Caco-2 (cell line): ENCODE measurements around the gene ACAP3. TPM values are rescaled to one million over a fixed set of nuclear protein-coding genes. Genes with fewer than 3 reads are reported as not detected.

ENCODE experiments used
- BruUV-seq: library from RNA; stranded (reverse); fragments of 400-500 nt; replicated peaks from 2 replicates; lab custom pipeline; 2021; lab: Mats Ljungman, UMichigan
- CTCF ChIA-PET: fragments of 300-600 bp; sonication (Branson Sonifier 250); formaldehyde crosslinking; loops from one replicate; lab custom pipeline; 2022; ENCODE audit warnings: antibody characterized with exemption; lab: Charles Lee
- POLR2A ChIA-PET: fragments of 300-600 bp; sonication (Branson Sonifier 250); formaldehyde crosslinking; loops from one replicate; lab custom pipeline; 2022; ENCODE audit warnings: antibody characterized with exemption; lab: Charles Lee
- DNase-seq, 2 experiments: peaks; one replicate each; pipeline versions ENCODE4 v3.0.0 to v3.0.0-alpha.2; 2020 to 2022
- H3K27me3 ChIP-seq: replicated peaks from 2 replicates; pipeline ENCODE4 v1.6.0; 2011; ENCODE audit warnings: low read length; ENCODE audit not compliant: control insufficient read depth, insufficient read depth
- H3K36me3 ChIP-seq: 2 replicates; pipeline ENCODE4 v1.5.1; 2011; ENCODE audit warnings: low read length; ENCODE audit not compliant: control insufficient read depth, insufficient read depth
- H3K4me1 ChIP-seq: fragments of 250-450 bp; sonication (Bioruptor Pico); 2 replicates; pipeline ENCODE4 v1.5.1; 2020; ENCODE audit warnings: mild to moderate bottlenecking
- H3K4me3 ChIP-seq: 2 replicates; pipeline ENCODE4 v1.5.1; 2011; ENCODE audit warnings: low read depth, mild to moderate bottlenecking, control low read depth, low read length
- H3K9me3 ChIP-seq: fragments of 250-450 bp; sonication (Bioruptor Pico); 2 replicates; pipeline ENCODE4 v1.5.1; 2020; ENCODE audit warnings: mild to moderate bottlenecking, moderate library complexity
- H3K27ac Mint-ChIP-seq: one replicate; pipeline ENCODE4 v1.8.0; 2022; ENCODE audit warnings: mixed read lengths; ENCODE audit not compliant: unreplicated experiment
- H3K27me3 Mint-ChIP-seq: one replicate; pipeline ENCODE4 v1.8.0; 2022; ENCODE audit warnings: mixed read lengths; ENCODE audit not compliant: insufficient read depth, unreplicated experiment
- H3K36me3 Mint-ChIP-seq: one replicate; pipeline ENCODE4 v1.8.0; 2022; ENCODE audit warnings: mild to moderate bottlenecking, mixed read lengths; ENCODE audit not compliant: insufficient read depth, unreplicated experiment
- H3K4me1 Mint-ChIP-seq: one replicate; pipeline ENCODE4 v1.8.0; 2022; ENCODE audit warnings: low read depth, mixed read lengths; ENCODE audit not compliant: unreplicated experiment
- H3K4me3 Mint-ChIP-seq: one replicate; pipeline ENCODE4 v1.8.0; 2022; ENCODE audit warnings: mild to moderate bottlenecking, moderate library complexity, mixed read lengths; ENCODE audit not compliant: unreplicated experiment
- H3K9me3 Mint-ChIP-seq: one replicate; pipeline ENCODE4 v1.8.0; 2022; ENCODE audit warnings: mixed read lengths; ENCODE audit not compliant: unreplicated experiment
- intact Hi-C: fragments of 100-400 bp; cut with micrococcal nuclease; formaldehyde crosslinking; loops from one replicate; pipeline ENCODE4 v1.10.0; 2022; ENCODE audit not compliant: unreplicated experiment
- total RNA-seq: library from RNA; stranded (reverse); gene quantifications from 2 replicates; pipeline ENCODE4 v1.2.3, GENCODE V29; 2022
- TF ChIP-seq, protein P1 (sequence below), 2 experiments: fragments of 200-600 bp in 1 of 2; IDR thresholded peaks; 1 replicate in 1 of 2; 2 replicates in 1 of 2; pipeline versions ENCODE4 v1.5.1 to v1.8.0; 2011 to 2022; ENCODE audit warnings: antibody characterized with exemption in 1 of 2, control low read depth in 1 of 2, inconsistent platforms in 1 of 2, low read depth in 1 of 2, low read length in 1 of 2, mild to moderate bottlenecking in 1 of 2, moderate library complexity in 1 of 2; ENCODE audit not compliant: insufficient read depth in 1 of 2, severe bottlenecking in 1 of 2, unreplicated experiment in 1 of 2

The ACAP3 gene
- total RNA-seq, 1 experiment from 2014 or later: 46.6 TPM

- H3K9me3 Mint-ChIP-seq: no peaks in the 10 kb centered on the region
- H3K36me3 Mint-ChIP-seq: peaks cover 27% of the 10 kb centered on the region
- peaks cover 16% of the 10 kb centered on the region for H3K4me1 ChIP-seq
- no peak overlapping the region for H3K4me3 ChIP-seq
- no peak overlapping the region for H3K27ac Mint-ChIP-seq
- H3K27me3 ChIP-seq: no peaks in the 10 kb centered on the region
- intact Hi-C loops: no loop called here
- no peaks in the 10 kb centered on the region for H3K27me3 Mint-ChIP-seq
- no TSS peak for BruUV-seq
- H3K36me3 ChIP-seq: no peaks in the 10 kb centered on the region
- H3K4me3 Mint-ChIP-seq: no peak overlapping the region
- DNase-seq: peak; percentile 53 to 70
- no peaks in the 10 kb centered on the region for H3K9me3 ChIP-seq
- TF ChIP-seq, protein P1, sequence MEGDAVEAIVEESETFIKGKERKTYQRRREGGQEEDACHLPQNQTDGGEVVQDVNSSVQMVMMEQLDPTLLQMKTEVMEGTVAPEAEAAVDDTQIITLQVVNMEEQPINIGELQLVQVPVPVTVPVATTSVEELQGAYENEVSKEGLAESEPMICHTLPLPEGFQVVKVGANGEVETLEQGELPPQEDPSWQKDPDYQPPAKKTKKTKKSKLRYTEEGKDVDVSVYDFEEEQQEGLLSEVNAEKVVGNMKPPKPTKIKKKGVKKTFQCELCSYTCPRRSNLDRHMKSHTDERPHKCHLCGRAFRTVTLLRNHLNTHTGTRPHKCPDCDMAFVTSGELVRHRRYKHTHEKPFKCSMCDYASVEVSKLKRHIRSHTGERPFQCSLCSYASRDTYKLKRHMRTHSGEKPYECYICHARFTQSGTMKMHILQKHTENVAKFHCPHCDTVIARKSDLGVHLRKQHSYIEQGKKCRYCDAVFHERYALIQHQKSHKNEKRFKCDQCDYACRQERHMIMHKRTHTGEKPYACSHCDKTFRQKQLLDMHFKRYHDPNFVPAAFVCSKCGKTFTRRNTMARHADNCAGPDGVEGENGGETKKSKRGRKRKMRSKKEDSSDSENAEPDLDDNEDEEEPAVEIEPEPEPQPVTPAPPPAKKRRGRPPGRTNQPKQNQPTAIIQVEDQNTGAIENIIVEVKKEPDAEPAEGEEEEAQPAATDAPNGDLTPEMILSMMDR (IDR thresholded peaks at IDR 0.05; ENCODE audit: insufficient read depth in 1 of 2, low read depth in 1 of 2, low read length in 1 of 2, severe bottlenecking in 1 of 2, unreplicated experiment in 1 of 2): no peak
- H3K4me1 Mint-ChIP-seq: no peaks in the 10 kb centered on the region
- ChIA-PET POLR2A (no interaction called here), CTCF (no interaction called here)
Observed at GRCh38 chr1:1244192-1244811, 63.4 kb downstream of the ACAP3 start.

GRCh38 chr1:1243807-1244191, 63.9 kb downstream of the ACAP3 start:
- no peak overlapping the region for H3K4me3 ChIP-seq
- H3K4me1 ChIP-seq: peaks cover 18% of the 10 kb centered on the region

GRCh38 chr1:1243266-1243660, 64.5 kb downstream of the ACAP3 start:
- Mint-ChIP-seq H3K4me1 (no peaks in the 10 kb centered on the region), H3K9me3 (no peaks in the 10 kb centered on the region), H3K36me3 (peaks cover 37% of the 10 kb centered on the region), H3K4me3 (no peak overlapping the region), H3K27me3 (no peaks in the 10 kb centered on the region), H3K27ac (no peak overlapping the region)
- H3K9me3 ChIP-seq: no peaks in the 10 kb centered on the region
- ChIA-PET CTCF (no interaction called here), POLR2A (no interaction called here)
- no peak overlapping the region for H3K4me3 ChIP-seq
- TF ChIP-seq, protein P1 (IDR thresholded peaks at IDR 0.05; ENCODE audit: insufficient read depth in 1 of 2, low read depth in 1 of 2, low read length in 1 of 2, severe bottlenecking in 1 of 2, unreplicated experiment in 1 of 2): no peak
- no TSS peak for BruUV-seq
- intact Hi-C loops: no loop called here
- no peak for DNase-seq
- H3K4me1 ChIP-seq: peaks cover 23% of the 10 kb centered on the region
- no peaks in the 10 kb centered on the region for H3K36me3 ChIP-seq
- no peaks in the 10 kb centered on the region for H3K27me3 ChIP-seq

More at GRCh38 chr1:1243807-1244191, 63.9 kb downstream of the ACAP3 start:
- CTCF ChIA-PET: no interaction called here
- Mint-ChIP-seq H3K36me3 (peaks cover 31% of the 10 kb centered on the region), H3K27ac (no peak overlapping the region), H3K4me3 (no peak overlapping the region), H3K27me3 (no peaks in the 10 kb centered on the region), H3K9me3 (no peaks in the 10 kb centered on the region), H3K4me1 (no peaks in the 10 kb centered on the region)
- POLR2A ChIA-PET: no interaction called here
- no TSS peak for BruUV-seq
- Histone ChIP-seq H3K27me3 (no peaks in the 10 kb centered on the region), H3K9me3 (no peaks in the 10 kb centered on the region), H3K36me3 (no peaks in the 10 kb centered on the region)
- TF ChIP-seq, protein P1 (IDR thresholded peaks at IDR 0.05; ENCODE audit: insufficient read depth in 1 of 2, low read depth in 1 of 2, low read length in 1 of 2, severe bottlenecking in 1 of 2, unreplicated experiment in 1 of 2): no peak
- no peak for DNase-seq
- intact Hi-C loops: no loop called here
